SU-DHL-6 (cell line): Measurements from ENCODE around the gene LASP1.

Experiments
- CTCF ChIP-seq: fragments of 200-600 bp; sonication (generic); IDR thresholded peaks from one replicate; pipeline ENCODE4 v1.5.1; 2017; ENCODE audit warnings: antibody characterized with exemption, mild to moderate bottlenecking, low read length, moderate library complexity; ENCODE audit not compliant: insufficient read depth, poor library complexity, severe bottlenecking
- EZH2phosphoT487 ChIP-seq: fragments of 200-600 bp; sonication (generic), shearing (Covaris generic); conservative IDR thresholded peaks from 2 replicates; pipeline ENCODE4 v1.6.1; 2018; ENCODE audit warnings: mild to moderate bottlenecking, antibody characterized with exemption, low read length, moderate library complexity, mixed read lengths

GRCh38 chr17:38871247-38872015 is 1.6 kb downstream of the LASP1 start:
- TF ChIP-seq CTCF = peak; percentile 14
- no peak for TF ChIP-seq EZH2phosphoT487
